ENCODE measurements around the gene LDLRAD1. TPM values are rescaled to one million over a fixed set of nuclear protein-coding genes. Genes with fewer than 3 reads are reported as not detected.

The LDLRAD1 gene
- total and polyA plus RNA-seq, 2 experiments from 2014 or later, result not detected

DNA sequence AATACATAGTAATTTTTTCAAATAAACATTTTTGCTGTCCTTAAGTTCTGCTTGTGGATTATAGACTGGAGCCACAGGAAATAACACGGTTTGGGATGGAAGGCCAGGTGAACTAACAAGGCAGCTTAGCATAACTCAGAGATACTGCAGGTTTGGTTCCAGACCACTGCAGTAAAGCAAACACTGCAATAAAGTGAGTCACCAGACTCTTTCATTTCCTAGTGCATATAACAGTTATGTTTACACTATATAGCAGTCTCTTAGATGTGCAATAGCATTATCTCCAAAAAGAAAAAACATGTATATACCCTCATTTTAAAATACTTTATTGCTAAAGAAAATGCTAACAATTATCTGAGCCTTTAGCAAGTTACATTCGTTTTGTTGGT is 49.9 kb downstream of the LDLRAD1 start:
- DNase-seq, result no peak

DNA sequence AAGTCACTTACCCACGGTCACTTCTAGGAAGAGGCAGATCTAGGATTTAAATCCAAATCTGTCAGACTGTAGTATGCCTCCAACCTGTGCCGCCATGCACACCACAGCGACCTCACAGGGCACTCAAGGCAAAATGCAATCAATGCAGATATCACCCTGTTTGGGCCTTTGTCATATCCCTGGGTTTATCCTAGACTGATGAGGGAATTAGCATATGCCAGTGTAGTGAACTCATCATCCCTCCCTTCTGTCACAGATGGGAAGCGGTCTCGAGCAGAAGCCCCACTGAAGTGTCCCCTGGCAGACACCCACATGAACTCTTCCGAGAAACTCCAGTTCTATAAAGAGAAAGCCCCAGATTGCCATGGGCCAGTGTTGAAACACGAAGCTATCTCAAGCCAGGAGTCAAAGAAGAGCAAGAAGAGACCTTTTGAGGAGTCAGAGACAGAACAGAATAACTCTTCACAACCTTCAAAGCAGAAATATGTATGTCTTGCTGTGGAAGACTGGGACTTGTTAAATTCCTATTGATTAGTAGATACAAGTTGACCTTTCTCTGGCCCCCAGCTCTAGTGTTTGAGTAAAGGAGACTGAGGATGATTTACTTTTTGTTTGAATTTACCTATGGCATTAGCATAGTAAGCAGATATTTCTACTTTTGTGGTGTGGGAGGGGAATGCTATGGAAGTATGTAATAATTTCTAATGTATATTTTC is 50.4 kb downstream of the LDLRAD1 start:
- WGBS, 2 experiments (ENCODE audit: low coverage in 1 of 2, low lambda C conversion rate in 2 of 2, missing lambda C conversion rate in 2 of 2), result 94 to 99% methylated on average over 7 of the region's 7 CpGs
- Histone ChIP-seq H3K9ac (no peak overlapping the region), H3F3A (ENCODE audit: insufficient read depth) (no peaks in the 10 kb centered on the region), H3K27ac (no peak overlapping the region), H3K9me2 (ENCODE audit: insufficient read depth) (no peaks in the 10 kb centered on the region), H3K4me2 (ENCODE audit: unreplicated experiment) (no peak overlapping the region), H3K79me2 (ENCODE audit: insufficient read depth) (no peaks in the 10 kb centered on the region), H3K4me1 (ENCODE audit: insufficient read depth) (no peaks in the 10 kb centered on the region), H3K36me3 (ENCODE audit: low read depth) (peaks cover 61% of the 10 kb centered on the region), H3K4me3 (no peak overlapping the region), H4K20me1 (ENCODE audit: insufficient read depth) (no peaks in the 10 kb centered on the region), H3K27me3 (replicated peaks; ENCODE audit: insufficient read depth) (no peaks in the 10 kb centered on the region), H2AFZ (no peak overlapping the region), H3K9me3 (ENCODE audit: low read depth) (no peaks in the 10 kb centered on the region)
- in situ Hi-C loops (cut with MboI), result no loop called here
- no peak for TF ChIP-seq EZH2 (IDR thresholded peaks at IDR 0.05; ENCODE audit: insufficient read depth, poor library complexity, severe bottlenecking)
- no peak for TF ChIP-seq EZH2phosphoT487 (IDR thresholded peaks at IDR 0.05; ENCODE audit: insufficient read depth, low read depth)
- DNase-seq, result no peak

More for the DNA sequence above, 49.9 kb downstream of the LDLRAD1 start:
- TF ChIP-seq EZH2 (IDR thresholded peaks at IDR 0.05; ENCODE audit: insufficient read depth, poor library complexity, severe bottlenecking) (no peak), EZH2phosphoT487 (IDR thresholded peaks at IDR 0.05; ENCODE audit: insufficient read depth, low read depth) (no peak)
- WGBS, 2 experiments (ENCODE audit: low coverage in 1 of 2, low lambda C conversion rate in 2 of 2, missing lambda C conversion rate in 2 of 2), result 96 to 97% methylated on average over 2 of the region's 2 CpGs
- peaks cover 60% of the 10 kb centered on the region for H3K36me3 ChIP-seq (ENCODE audit: low read depth)
- no peaks in the 10 kb centered on the region for H3K9me2 ChIP-seq (ENCODE audit: insufficient read depth)
- H3K4me1 ChIP-seq (ENCODE audit: insufficient read depth), result no peaks in the 10 kb centered on the region
- H3K4me2 ChIP-seq (ENCODE audit: unreplicated experiment), result no peak overlapping the region
- H2AFZ ChIP-seq, result no peak overlapping the region
- no peak overlapping the region for H3K27ac ChIP-seq
- no peaks in the 10 kb centered on the region for H3K79me2 ChIP-seq (ENCODE audit: insufficient read depth)
- no peak overlapping the region for H3K4me3 ChIP-seq
- H3F3A ChIP-seq (ENCODE audit: insufficient read depth), result no peaks in the 10 kb centered on the region
- no peaks in the 10 kb centered on the region for H4K20me1 ChIP-seq (ENCODE audit: insufficient read depth)
- H3K9ac ChIP-seq, result no peak overlapping the region
- in situ Hi-C loops (cut with MboI), result no loop called here
- no peaks in the 10 kb centered on the region for H3K9me3 ChIP-seq (ENCODE audit: low read depth)
- no peaks in the 10 kb centered on the region for H3K27me3 ChIP-seq (replicated peaks; ENCODE audit: insufficient read depth)

DNA sequence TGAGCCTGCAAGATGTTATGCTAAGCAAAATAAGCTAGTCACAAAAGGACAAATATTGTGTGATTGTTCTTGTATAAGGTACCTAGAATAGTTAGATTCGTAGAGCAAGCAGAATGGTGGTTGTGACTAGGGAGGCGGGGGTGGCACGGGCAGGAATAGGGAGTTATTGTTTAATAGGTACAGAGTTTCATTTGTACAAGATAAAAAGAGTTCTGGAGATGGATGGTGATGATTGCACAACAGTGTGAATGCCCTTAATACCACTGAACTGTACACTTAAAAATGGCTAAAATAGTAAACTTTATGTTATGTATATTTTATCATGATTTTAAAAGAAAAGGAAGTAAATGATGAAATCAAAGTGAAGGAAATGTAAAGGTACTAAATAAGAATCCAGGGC is 51.2 kb downstream of the LDLRAD1 start:
- peaks cover 69% of the 10 kb centered on the region for H3K36me3 ChIP-seq (ENCODE audit: low read depth)
- WGBS, 2 experiments (ENCODE audit: low coverage in 1 of 2, low lambda C conversion rate in 2 of 2, missing lambda C conversion rate in 2 of 2), result 94% methylated on average over 3 of the region's 3 CpGs
- H3F3A ChIP-seq (ENCODE audit: insufficient read depth), result no peaks in the 10 kb centered on the region
- no peaks in the 10 kb centered on the region for H3K9me3 ChIP-seq (ENCODE audit: low read depth)
- no peaks in the 10 kb centered on the region for H3K79me2 ChIP-seq (ENCODE audit: insufficient read depth)
- no peak overlapping the region for H2AFZ ChIP-seq
- no peak overlapping the region for H3K27ac ChIP-seq
- H3K4me1 ChIP-seq (ENCODE audit: insufficient read depth), result no peaks in the 10 kb centered on the region
- in situ Hi-C loops (cut with MboI), result no loop called here
- no peaks in the 10 kb centered on the region for H3K27me3 ChIP-seq (replicated peaks; ENCODE audit: insufficient read depth)
- no peak overlapping the region for H3K9ac ChIP-seq
- no peak overlapping the region for H3K4me2 ChIP-seq (ENCODE audit: unreplicated experiment)
- no peak overlapping the region for H3K4me3 ChIP-seq
- H4K20me1 ChIP-seq (ENCODE audit: insufficient read depth), result no peaks in the 10 kb centered on the region
- no peak for DNase-seq
- no peak for TF ChIP-seq EZH2phosphoT487 (IDR thresholded peaks at IDR 0.05; ENCODE audit: insufficient read depth, low read depth)
- no peak for TF ChIP-seq EZH2 (IDR thresholded peaks at IDR 0.05; ENCODE audit: insufficient read depth, poor library complexity, severe bottlenecking)
- no peaks in the 10 kb centered on the region for H3K9me2 ChIP-seq (ENCODE audit: insufficient read depth)

DNA sequence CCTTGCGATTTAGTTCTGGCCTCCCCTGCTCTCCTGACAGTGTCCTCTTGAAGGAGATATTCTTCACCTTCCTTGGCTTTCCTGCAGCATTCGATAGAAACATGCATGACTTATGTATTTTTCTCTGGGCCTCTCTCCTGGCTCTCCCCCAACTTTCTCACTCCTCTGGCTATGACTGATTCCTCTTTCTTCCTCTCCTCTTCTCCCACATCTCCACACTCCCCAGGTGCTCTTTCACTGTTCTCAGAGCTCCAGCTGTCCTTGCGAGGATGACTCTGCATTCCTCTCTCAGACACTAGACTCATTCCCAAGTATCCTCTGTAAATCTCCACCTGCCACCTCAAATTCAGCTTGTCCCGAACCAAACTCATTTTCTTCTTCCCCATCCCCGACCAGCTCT is 53.9 kb downstream of the LDLRAD1 start:
- H3K4me1 ChIP-seq (ENCODE audit: insufficient read depth), result no peaks in the 10 kb centered on the region
- H3K9ac ChIP-seq, result no peak overlapping the region
- 92% methylated on average over 5 of the region's 5 CpGs for WGBS, 2 experiments (ENCODE audit: low coverage in 1 of 2, low lambda C conversion rate in 2 of 2, missing lambda C conversion rate in 2 of 2)
- H3F3A ChIP-seq (ENCODE audit: insufficient read depth), result no peaks in the 10 kb centered on the region
- H3K27me3 ChIP-seq (replicated peaks; ENCODE audit: insufficient read depth), result no peaks in the 10 kb centered on the region
- H3K36me3 ChIP-seq (ENCODE audit: low read depth), result peaks cover 72% of the 10 kb centered on the region
- H3K79me2 ChIP-seq (ENCODE audit: insufficient read depth), result peaks cover 22% of the 10 kb centered on the region
- H3K27ac ChIP-seq, result no peak overlapping the region
- no peaks in the 10 kb centered on the region for H3K9me2 ChIP-seq (ENCODE audit: insufficient read depth)
- TF ChIP-seq EZH2 (IDR thresholded peaks at IDR 0.05; ENCODE audit: insufficient read depth, poor library complexity, severe bottlenecking) (no peak), EZH2phosphoT487 (IDR thresholded peaks at IDR 0.05; ENCODE audit: insufficient read depth, low read depth) (no peak)
- DNase-seq, result no peak
- no peak overlapping the region for H2AFZ ChIP-seq
- H3K4me2 ChIP-seq (ENCODE audit: unreplicated experiment), result no peak overlapping the region
- in situ Hi-C loops (cut with MboI), result no loop called here
- H4K20me1 ChIP-seq (ENCODE audit: insufficient read depth), result no peaks in the 10 kb centered on the region
- no peak overlapping the region for H3K4me3 ChIP-seq
- H3K9me3 ChIP-seq (ENCODE audit: low read depth), result no peaks in the 10 kb centered on the region

Data from GM23248 (cell line).